AG08395 (cell line): ENCODE measurements around the gene UXS1.
"Not testable (repeated sequence)": the region's sequence is repeated elsewhere in the genome, so short reads cannot be mapped to it uniquely, and the experiment has no call there.

ENCODE experiments used
- DNase-seq: peaks from one replicate; pipeline ENCODE4 v3.0.0; 2012; ENCODE audit warnings: mixed read lengths, low spot score

Gene UXS1

GRCh38 chr2:106160786-106161261 lies 33.3 kb downstream of the UXS1 start:
- no peak for DNase-seq

- DNase-seq = no peak
Observed at GRCh38 chr2:106159866-106160785, 34.0 kb downstream of the UXS1 start.

- no peak for DNase-seq
Observed at GRCh38 chr2:106158871-106159270, 35.2 kb downstream of the UXS1 start.

- DNase-seq = no peak
Observed at GRCh38 chr2:106158131-106158530, 36.0 kb downstream of the UXS1 start.

- no peak for DNase-seq
Observed at GRCh38 chr2:106157416-106157815, 36.7 kb downstream of the UXS1 start.

- no peak for DNase-seq
Observed at GRCh38 chr2:106156305-106157296, 37.5 kb downstream of the UXS1 start.

- DNase-seq = no peak
Observed at GRCh38 chr2:106153781-106154180, 40.3 kb downstream of the UXS1 start.

- no peak for DNase-seq
Observed at GRCh38 chr2:106147665-106148064, 46.4 kb downstream of the UXS1 start.

GRCh38 chr2:106147159-106147558 lies 46.9 kb downstream of the UXS1 start:
- DNase-seq = peak; percentile 79

- DNase-seq = no peak
Observed at GRCh38 chr2:106144621-106145331, 49.3 kb downstream of the UXS1 start.

- no peak for DNase-seq
Observed at GRCh38 chr2:106143495-106144215, 50.4 kb downstream of the UXS1 start.

- no peak for DNase-seq
Observed at GRCh38 chr2:106142683-106143082, 51.4 kb downstream of the UXS1 start.

GRCh38 chr2:106140913-106141312 lies 53.2 kb downstream of the UXS1 start:
- no peak for DNase-seq

GRCh38 chr2:106140113-106140512 lies 54.0 kb downstream of the UXS1 start:
- no peak for DNase-seq

- DNase-seq = no peak
Observed at GRCh38 chr2:106139238-106139935, 54.7 kb downstream of the UXS1 start.

- DNase-seq = no peak
Observed at GRCh38 chr2:106138543-106139237, 55.4 kb downstream of the UXS1 start.

- DNase-seq = no peak
Observed at GRCh38 chr2:106137731-106138521, 56.2 kb downstream of the UXS1 start.

GRCh38 chr2:106131192-106131591 lies 62.9 kb downstream of the UXS1 start:
- DNase-seq = not testable (repeated sequence)
